ENCODE measurements around the gene ACSL6. TPM values are rescaled to one million over a fixed set of nuclear protein-coding genes. Genes with fewer than 3 reads are reported as not detected.

The ACSL6 gene
- total and polyA plus RNA-seq, 2 donors (not counting 1 experiment from before 2014, with no cell fraction given) = 0.02 to 0.33 TPM

DNA sequence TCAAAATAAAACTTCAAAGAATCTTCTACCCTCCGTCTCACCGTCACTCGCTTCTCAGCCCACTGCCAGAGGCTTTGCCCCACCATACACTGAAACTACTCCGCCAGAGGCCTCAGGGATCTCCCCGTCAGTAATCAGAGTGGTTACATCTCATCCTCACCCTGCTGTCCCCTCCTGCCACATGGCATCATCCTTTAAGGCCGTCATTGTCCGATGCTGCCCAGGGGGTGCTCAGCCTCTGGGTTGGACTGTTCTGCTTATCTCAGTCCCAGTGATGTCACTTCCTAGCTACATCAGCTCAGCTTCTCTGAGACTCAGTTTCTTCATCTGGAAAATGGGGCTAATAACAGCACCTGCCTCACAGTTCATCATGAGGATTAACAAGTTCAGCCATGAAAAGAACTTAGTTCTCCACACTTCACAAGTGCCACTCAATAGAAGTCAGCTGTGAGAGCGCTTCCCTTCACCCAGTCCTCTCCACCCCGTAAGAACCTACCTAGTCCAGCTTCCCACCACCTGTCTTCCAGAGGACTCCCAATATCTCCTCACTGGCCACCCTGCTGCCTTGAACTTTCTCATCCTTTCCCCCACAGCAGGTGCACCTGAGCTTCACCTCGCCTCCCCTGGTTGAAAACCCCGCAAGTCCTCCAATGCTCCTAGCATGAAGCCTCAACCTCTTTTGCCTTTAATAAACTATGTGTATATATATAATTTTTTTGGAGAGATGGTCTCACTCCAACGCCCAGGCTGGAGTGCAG is 46.2 kb upstream of the ACSL6 start:
- no peaks in the 10 kb centered on the region for H3K36me3 ChIP-seq (ENCODE audit: control insufficient read depth, insufficient read depth, low read length)
- DNase-seq (ENCODE audit: low read depth in 2 of 2) = no peak
- H3K27me3 ChIP-seq (ENCODE audit: control insufficient read depth, insufficient read depth, low read length) = peaks cover 5% of the 10 kb centered on the region
- no peak overlapping the region for H2AFZ ChIP-seq (ENCODE audit: low read length)
- H3K4me3 ChIP-seq (replicated peaks in 1 of 4; ENCODE audit: control extremely low read depth in 1 of 4, insufficient read depth in 1 of 4, low read depth in 3 of 4, low read length in 4 of 4) = no peak overlapping the region
- no peak overlapping the region for H3K27ac ChIP-seq (ENCODE audit: insufficient read depth, low read length)
- TF ChIP-seq, protein P1, sequence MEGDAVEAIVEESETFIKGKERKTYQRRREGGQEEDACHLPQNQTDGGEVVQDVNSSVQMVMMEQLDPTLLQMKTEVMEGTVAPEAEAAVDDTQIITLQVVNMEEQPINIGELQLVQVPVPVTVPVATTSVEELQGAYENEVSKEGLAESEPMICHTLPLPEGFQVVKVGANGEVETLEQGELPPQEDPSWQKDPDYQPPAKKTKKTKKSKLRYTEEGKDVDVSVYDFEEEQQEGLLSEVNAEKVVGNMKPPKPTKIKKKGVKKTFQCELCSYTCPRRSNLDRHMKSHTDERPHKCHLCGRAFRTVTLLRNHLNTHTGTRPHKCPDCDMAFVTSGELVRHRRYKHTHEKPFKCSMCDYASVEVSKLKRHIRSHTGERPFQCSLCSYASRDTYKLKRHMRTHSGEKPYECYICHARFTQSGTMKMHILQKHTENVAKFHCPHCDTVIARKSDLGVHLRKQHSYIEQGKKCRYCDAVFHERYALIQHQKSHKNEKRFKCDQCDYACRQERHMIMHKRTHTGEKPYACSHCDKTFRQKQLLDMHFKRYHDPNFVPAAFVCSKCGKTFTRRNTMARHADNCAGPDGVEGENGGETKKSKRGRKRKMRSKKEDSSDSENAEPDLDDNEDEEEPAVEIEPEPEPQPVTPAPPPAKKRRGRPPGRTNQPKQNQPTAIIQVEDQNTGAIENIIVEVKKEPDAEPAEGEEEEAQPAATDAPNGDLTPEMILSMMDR (conservative IDR thresholded peaks at IDR 0.05 in 1 of 2, IDR thresholded peaks at IDR 0.05 in 1 of 2; ENCODE audit: low read depth in 1 of 2, low read length in 2 of 2) = no peak
- no peak overlapping the region for H3K9ac ChIP-seq (ENCODE audit: insufficient read depth, low read length)
- H3K4me2 ChIP-seq (ENCODE audit: extremely low read depth, insufficient read depth, low read length) = no peak overlapping the region
- H3K4me1 ChIP-seq (ENCODE audit: control insufficient read depth, extremely low read depth, insufficient read depth, low read length) = no peaks in the 10 kb centered on the region
- no peaks in the 10 kb centered on the region for H4K20me1 ChIP-seq (ENCODE audit: control insufficient read depth, extremely low read depth, insufficient read depth, low read length)
- H3K9me3 ChIP-seq (ENCODE audit: control insufficient read depth, insufficient read depth, low read depth, low read length) = no peaks in the 10 kb centered on the region
- H3K79me2 ChIP-seq (ENCODE audit: control insufficient read depth, insufficient read depth, low read length) = no peaks in the 10 kb centered on the region

- Histone ChIP-seq H3K9ac (ENCODE audit: insufficient read depth, low read length) (no peak overlapping the region), H3K27me3 (ENCODE audit: control insufficient read depth, insufficient read depth, low read length) (peaks cover 5% of the 10 kb centered on the region), H3K4me2 (ENCODE audit: extremely low read depth, insufficient read depth, low read length) (no peak overlapping the region), H4K20me1 (ENCODE audit: control insufficient read depth, extremely low read depth, insufficient read depth, low read length) (no peaks in the 10 kb centered on the region), H3K36me3 (ENCODE audit: control insufficient read depth, insufficient read depth, low read length) (no peaks in the 10 kb centered on the region), H3K79me2 (ENCODE audit: control insufficient read depth, insufficient read depth, low read length) (no peaks in the 10 kb centered on the region), H3K4me3 (replicated peaks in 1 of 4; ENCODE audit: control extremely low read depth in 1 of 4, insufficient read depth in 1 of 4, low read depth in 3 of 4, low read length in 4 of 4) (no peak overlapping the region), H2AFZ (ENCODE audit: low read length) (no peak overlapping the region), H3K4me1 (ENCODE audit: control insufficient read depth, extremely low read depth, insufficient read depth, low read length) (no peaks in the 10 kb centered on the region), H3K27ac (ENCODE audit: insufficient read depth, low read length) (no peak overlapping the region), H3K9me3 (ENCODE audit: control insufficient read depth, insufficient read depth, low read depth, low read length) (no peaks in the 10 kb centered on the region)
- no peak for TF ChIP-seq EZH2 (IDR thresholded peaks at IDR 0.05; ENCODE audit: low read length, missing control alignments)
- TF ChIP-seq, protein P1 (conservative IDR thresholded peaks at IDR 0.05 in 1 of 2, IDR thresholded peaks at IDR 0.05 in 1 of 2; ENCODE audit: low read depth in 1 of 2, low read length in 2 of 2) = no peak
- no peak for DNase-seq (ENCODE audit: low read depth in 2 of 2)
These were observed 45.4 kb upstream of the ACSL6 start for GRCh38 chr5:132056610-132057497.

DNA sequence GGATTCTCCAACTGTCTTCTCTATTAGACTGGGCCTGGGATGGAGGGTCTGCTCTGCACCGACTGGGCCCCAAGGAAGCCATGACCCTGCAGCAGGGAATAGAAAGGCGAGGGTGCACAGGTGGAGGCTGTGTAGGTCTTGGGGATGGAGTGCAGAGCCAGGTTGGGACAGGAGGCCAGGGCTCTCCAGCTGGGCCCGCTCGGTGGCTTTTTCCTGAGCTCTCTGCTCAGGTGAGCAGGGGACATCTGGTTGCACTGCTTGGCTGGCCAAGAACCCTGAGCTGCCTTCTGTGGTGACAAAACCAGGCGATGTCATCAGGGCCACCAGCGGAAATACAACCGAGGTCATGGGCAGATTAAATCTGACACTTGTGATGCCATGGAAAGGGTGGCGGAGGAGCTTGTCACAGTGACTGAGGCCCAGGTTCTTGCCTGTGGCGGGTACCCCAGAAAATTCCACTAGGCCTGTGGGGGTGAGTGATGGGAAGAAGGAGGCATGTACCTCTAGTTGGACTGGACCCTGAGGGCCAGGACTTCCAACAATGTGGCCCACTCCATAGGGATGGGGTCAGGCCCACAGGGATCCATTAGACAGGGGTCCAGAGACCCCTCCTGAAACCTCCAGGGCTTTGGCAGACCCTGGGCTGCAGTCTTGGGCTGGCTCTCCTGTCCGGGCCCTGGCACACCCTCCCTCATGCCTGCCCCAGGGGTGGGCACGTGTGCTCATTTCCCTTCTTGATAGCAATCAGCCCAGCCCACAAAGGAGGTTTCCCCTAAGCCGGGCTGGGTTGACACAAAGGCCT is 44.6 kb upstream of the ACSL6 start:
- Histone ChIP-seq H3K4me2 (ENCODE audit: extremely low read depth, insufficient read depth, low read length) (no peak overlapping the region), H3K27me3 (ENCODE audit: control insufficient read depth, insufficient read depth, low read length) (peaks cover 5% of the 10 kb centered on the region), H2AFZ (ENCODE audit: low read length) (no peak overlapping the region), H3K9me3 (ENCODE audit: control insufficient read depth, insufficient read depth, low read depth, low read length) (no peaks in the 10 kb centered on the region), H3K27ac (ENCODE audit: insufficient read depth, low read length) (no peak overlapping the region), H3K4me3 (replicated peaks in 1 of 4; ENCODE audit: control extremely low read depth in 1 of 4, insufficient read depth in 1 of 4, low read depth in 3 of 4, low read length in 4 of 4) (no peak overlapping the region), H3K36me3 (ENCODE audit: control insufficient read depth, insufficient read depth, low read length) (no peaks in the 10 kb centered on the region), H3K79me2 (ENCODE audit: control insufficient read depth, insufficient read depth, low read length) (no peaks in the 10 kb centered on the region), H4K20me1 (ENCODE audit: control insufficient read depth, extremely low read depth, insufficient read depth, low read length) (no peaks in the 10 kb centered on the region), H3K9ac (ENCODE audit: insufficient read depth, low read length) (no peak overlapping the region), H3K4me1 (ENCODE audit: control insufficient read depth, extremely low read depth, insufficient read depth, low read length) (no peaks in the 10 kb centered on the region)
- no peak for DNase-seq (ENCODE audit: low read depth in 2 of 2)
- TF ChIP-seq, protein P1 (conservative IDR thresholded peaks at IDR 0.05 in 1 of 2, IDR thresholded peaks at IDR 0.05 in 1 of 2; ENCODE audit: low read depth in 1 of 2, low read length in 2 of 2) = no peak
- TF ChIP-seq EZH2 (IDR thresholded peaks at IDR 0.05; ENCODE audit: low read length, missing control alignments) = no peak
